Mesenchymal stem cell (in vitro differentiated cells and primary cell): ENCODE data around the gene NRG3.

Source experiments
- DNase-seq: peaks from one replicate; pipeline ENCODE4 v3.0.0-alpha.2; 2013
- H2AFZ ChIP-seq: one replicate; pipeline ENCODE4 v1.6.1; 2013; ENCODE audit warnings: low read depth, mild to moderate bottlenecking, control low read depth, inconsistent platforms, low read length, moderate library complexity
- H2AK5ac ChIP-seq: 2 replicates; pipeline ENCODE4 v1.6.1; 2013; ENCODE audit warnings: low read length, moderate library complexity, mild to moderate bottlenecking, inconsistent platforms; ENCODE audit not compliant: severe bottlenecking
- H2BK120ac ChIP-seq: one replicate; pipeline ENCODE4 v1.6.1; 2013; ENCODE audit warnings: low read depth, mild to moderate bottlenecking, inconsistent platforms, low read length, moderate library complexity
- H2BK12ac ChIP-seq, 2 experiments: one replicate each; pipeline ENCODE4 v1.6.1; 2013; ENCODE audit warnings: inconsistent platforms in 2 of 2, low read length in 2 of 2, mild to moderate bottlenecking in 2 of 2, moderate library complexity in 2 of 2, control low read depth in 1 of 2
- H2BK15ac ChIP-seq: one replicate; pipeline ENCODE4 v1.6.1; 2013; ENCODE audit warnings: mild to moderate bottlenecking, low read depth, inconsistent platforms; ENCODE audit not compliant: poor library complexity, severe bottlenecking
- H2BK5ac ChIP-seq: 2 replicates; pipeline ENCODE4 v1.6.1; 2013; ENCODE audit warnings: low read depth, mild to moderate bottlenecking, low read length, control low read depth, inconsistent platforms; ENCODE audit not compliant: poor library complexity, severe bottlenecking
- H3K14ac ChIP-seq, 2 experiments: one replicate each; pipeline ENCODE4 v1.6.1; 2013; ENCODE audit warnings: inconsistent platforms in 2 of 2, low read length in 2 of 2, control low read depth in 1 of 2, mild to moderate bottlenecking in 1 of 2, moderate library complexity in 1 of 2
- H3K18ac ChIP-seq, 2 experiments: one replicate each; pipeline ENCODE4 v1.6.1; 2013; ENCODE audit warnings: inconsistent platforms in 2 of 2, low read length in 2 of 2, control low read depth in 1 of 2, low read depth in 1 of 2, mild to moderate bottlenecking in 1 of 2
- H3K23ac ChIP-seq, 2 experiments: one replicate each; pipeline ENCODE4 v1.6.1; 2013; ENCODE audit warnings: inconsistent platforms in 2 of 2, low read length in 2 of 2, mild to moderate bottlenecking in 2 of 2, moderate library complexity in 2 of 2, control low read depth in 1 of 2
- H3K27ac ChIP-seq: 2 replicates; pipeline ENCODE4 v1.5.1; 2013; ENCODE audit warnings: mild to moderate bottlenecking, moderate library complexity, low read length, control low read depth, inconsistent platforms; ENCODE audit not compliant: poor library complexity, severe bottlenecking
- H3K27me3 ChIP-seq, 2 experiments: 2 replicates each; pipeline versions ENCODE4 v1.6.1 to v1.7.0; 2013; ENCODE audit warnings: low read length in 2 of 2, mild to moderate bottlenecking in 2 of 2, moderate library complexity in 2 of 2, control low read depth in 1 of 2, inconsistent platforms in 1 of 2; ENCODE audit not compliant: control insufficient read depth in 1 of 2, insufficient read depth in 1 of 2
- H3K36me3 ChIP-seq, 2 experiments: 2 replicates each; pipeline versions ENCODE4 v1.6.1 to v1.7.0; 2013; ENCODE audit warnings: low read length in 2 of 2, control low read depth in 1 of 2, inconsistent platforms in 1 of 2, low read depth in 1 of 2, mild to moderate bottlenecking in 1 of 2; ENCODE audit not compliant: insufficient read depth in 2 of 2, control insufficient read depth in 1 of 2
- H3K4ac ChIP-seq, 2 experiments: one replicate each; pipeline ENCODE4 v1.6.1; 2013; ENCODE audit warnings: inconsistent platforms in 2 of 2, low read length in 2 of 2, mild to moderate bottlenecking in 2 of 2, moderate library complexity in 2 of 2, control low read depth in 1 of 2, low read depth in 1 of 2
- H3K4me1 ChIP-seq: 2 replicates; pipeline ENCODE4 v1.6.1; 2013; ENCODE audit warnings: low read depth, low read length, control low read depth; ENCODE audit not compliant: control insufficient read depth, insufficient read depth
- H3K4me2 ChIP-seq: 2 replicates; pipeline ENCODE4 v1.6.1; 2013; ENCODE audit warnings: low read length, mild to moderate bottlenecking, inconsistent platforms; ENCODE audit not compliant: poor library complexity, severe bottlenecking
- H3K4me3 ChIP-seq, 2 experiments: 2 replicates each; pipeline versions ENCODE4 v1.5.1 to v1.7.0; 2013; ENCODE audit warnings: low read length in 2 of 2, mild to moderate bottlenecking in 2 of 2, control low read depth in 1 of 2, low read depth in 1 of 2; ENCODE audit not compliant: insufficient read depth in 1 of 2
- H3K79me1 ChIP-seq: replicated peaks from 2 replicates; pipeline ENCODE4 v1.6.1; 2013; ENCODE audit warnings: mild to moderate bottlenecking, control low read depth, low read length, inconsistent platforms; ENCODE audit not compliant: poor library complexity, severe bottlenecking
- H3K9ac ChIP-seq: 2 replicates; pipeline ENCODE4 v1.7.0; 2013; ENCODE audit warnings: mild to moderate bottlenecking, low read length, moderate library complexity
- H3K9me3 ChIP-seq: 2 replicates; pipeline ENCODE4 v1.7.0; 2013; ENCODE audit warnings: mild to moderate bottlenecking, low read length; ENCODE audit not compliant: control insufficient read depth
- H4K8ac ChIP-seq: one replicate; pipeline ENCODE4 v1.6.1; 2013; ENCODE audit warnings: inconsistent platforms, mild to moderate bottlenecking, low read length, moderate library complexity
- H4K91ac ChIP-seq: one replicate; pipeline ENCODE4 v1.6.1; 2013; ENCODE audit warnings: mild to moderate bottlenecking, low read length, inconsistent platforms
- WGBS: methylation state at CpG from one replicate; pipeline ENCODE4 v1.1.7; 2013; ENCODE audit warnings: mixed read lengths; 5-methylcytosine and 5-hydroxymethylcytosine counted together

Gene NRG3

GRCh38 chr10:82399850-82400249 lies 524.9 kb downstream of the NRG3 start:
- Histone ChIP-seq H2BK5ac (no peak overlapping the region), H3K23ac (no peak overlapping the region), H3K27me3 (no peaks in the 10 kb centered on the region), H4K8ac (no peak overlapping the region), H2BK15ac (no peak overlapping the region), H3K18ac (no peak overlapping the region), H2AK5ac (no peak overlapping the region), H3K4me3 (no peak overlapping the region), H2AFZ (no peak overlapping the region), H3K14ac (no peak overlapping the region), H3K79me1 (no peaks in the 10 kb centered on the region), H3K9me3 (no peaks in the 10 kb centered on the region), H3K4me1 (no peaks in the 10 kb centered on the region), H2BK120ac (no peak overlapping the region), H2BK12ac (no peak overlapping the region), H3K27ac (no peak overlapping the region), H4K91ac (no peak overlapping the region), H3K4ac (no peak overlapping the region), H3K36me3 (no peaks in the 10 kb centered on the region), H3K9ac (no peak overlapping the region), H3K4me2 (no peak overlapping the region)
- no CpG with 5 or more reads among the region's 2 CpGs for WGBS
- DNase-seq: no peak

- no CpG with 5 or more reads among the region's 1 CpG for whole genome bisulfite sequencing
- no peak for DNase-seq
- no peak overlapping the region for H2AFZ ChIP-seq
- H3K79me1 ChIP-seq: no peaks in the 10 kb centered on the region
- no peak overlapping the region for H2BK12ac ChIP-seq
- H3K4me3 ChIP-seq: no peak overlapping the region
- no peak overlapping the region for H3K4me2 ChIP-seq
- no peak overlapping the region for H3K9ac ChIP-seq
- H3K27me3 ChIP-seq: no peaks in the 10 kb centered on the region
- no peak overlapping the region for H3K18ac ChIP-seq
- no peak overlapping the region for H2AK5ac ChIP-seq
- no peaks in the 10 kb centered on the region for H3K36me3 ChIP-seq
- H3K4me1 ChIP-seq: no peaks in the 10 kb centered on the region
- no peak overlapping the region for H2BK120ac ChIP-seq
- H3K27ac ChIP-seq: no peak overlapping the region
- H3K14ac ChIP-seq: no peak overlapping the region
- no peaks in the 10 kb centered on the region for H3K9me3 ChIP-seq
- H4K91ac ChIP-seq: no peak overlapping the region
- no peak overlapping the region for H2BK5ac ChIP-seq
- H3K23ac ChIP-seq: no peak overlapping the region
- H4K8ac ChIP-seq: no peak overlapping the region
- H3K4ac ChIP-seq: no peak overlapping the region
- H2BK15ac ChIP-seq: no peak overlapping the region
These were observed 525.8 kb downstream of the NRG3 start for GRCh38 chr10:82400841-82401240.

- no peak overlapping the region for H3K4me2 ChIP-seq
- H3K9ac ChIP-seq: no peak overlapping the region
- no peak overlapping the region for H3K23ac ChIP-seq
- H2BK12ac ChIP-seq: no peak overlapping the region
- H3K4ac ChIP-seq: no peak overlapping the region
- H3K4me1 ChIP-seq: no peaks in the 10 kb centered on the region
- WGBS: 95% methylated on average over 4 of the region's 4 CpGs
- no peaks in the 10 kb centered on the region for H3K79me1 ChIP-seq
- H3K27me3 ChIP-seq: no peaks in the 10 kb centered on the region
- H3K4me3 ChIP-seq: no peak overlapping the region
- no peak overlapping the region for H3K14ac ChIP-seq
- H2BK120ac ChIP-seq: no peak overlapping the region
- H3K9me3 ChIP-seq: no peaks in the 10 kb centered on the region
- H2BK5ac ChIP-seq: no peak overlapping the region
- no peak overlapping the region for H2BK15ac ChIP-seq
- no peak overlapping the region for H2AFZ ChIP-seq
- H4K91ac ChIP-seq: no peak overlapping the region
- no peaks in the 10 kb centered on the region for H3K36me3 ChIP-seq
- no peak overlapping the region for H3K18ac ChIP-seq
- no peak overlapping the region for H2AK5ac ChIP-seq
- DNase-seq: no peak
- H4K8ac ChIP-seq: no peak overlapping the region
- no peak overlapping the region for H3K27ac ChIP-seq
These were observed 528.0 kb downstream of the NRG3 start for GRCh38 chr10:82402906-82403401.

GRCh38 chr10:82409671-82410070 lies 534.7 kb downstream of the NRG3 start:
- H3K18ac ChIP-seq: no peak overlapping the region
- H3K36me3 ChIP-seq: no peaks in the 10 kb centered on the region
- H2BK12ac ChIP-seq: no peak overlapping the region
- no peak overlapping the region for H3K4me2 ChIP-seq
- H3K9me3 ChIP-seq: peaks cover 7% of the 10 kb centered on the region
- no peaks in the 10 kb centered on the region for H3K27me3 ChIP-seq
- DNase-seq: no peak
- H3K79me1 ChIP-seq: no peaks in the 10 kb centered on the region
- no peak overlapping the region for H3K23ac ChIP-seq
- no peak overlapping the region for H3K9ac ChIP-seq
- no peak overlapping the region for H3K4me3 ChIP-seq
- no peaks in the 10 kb centered on the region for H3K4me1 ChIP-seq
- H4K8ac ChIP-seq: no peak overlapping the region
- H3K27ac ChIP-seq: no peak overlapping the region
- H3K4ac ChIP-seq: no peak overlapping the region
- H2AFZ ChIP-seq: no peak overlapping the region
- H2BK120ac ChIP-seq: no peak overlapping the region
- no peak overlapping the region for H2BK5ac ChIP-seq
- no peak overlapping the region for H4K91ac ChIP-seq
- WGBS: 90% methylated on average over 2 of the region's 2 CpGs
- no peak overlapping the region for H2BK15ac ChIP-seq
- H3K14ac ChIP-seq: no peak overlapping the region
- H2AK5ac ChIP-seq: no peak overlapping the region
